Endothelial cell of umbilical vein (primary cell): Measurements from ENCODE around the gene FMO2. TPM values are rescaled to one million over a fixed set of nuclear protein-coding genes. Genes with fewer than 3 reads are reported as not detected.

Experiments used
- BruUV-seq: library from RNA; stranded (reverse); fragments of 400-500 nt; replicated peaks from 2 replicates; lab custom pipeline; 2021; lab: Mats Ljungman, UMichigan
- CTCF ChIA-PET: fragments of 300-600, 350-600 bp; sonication (Branson Sonifier 250); formaldehyde crosslinking; loops from one replicate; lab custom pipeline; 2021; ENCODE audit warnings: antibody characterized with exemption, inconsistent platforms; lab: Charles Lee
- POLR2A ChIA-PET: fragments of 300-600, 350-600 bp; sonication (Branson Sonifier 250); formaldehyde crosslinking; loops from one replicate; lab custom pipeline; 2021; ENCODE audit warnings: antibody characterized with exemption, inconsistent platforms; lab: Charles Lee
- DNase-seq: peaks from one replicate; pipeline ENCODE4 v3.0.0-alpha.2; 2011; ENCODE audit warnings: low read depth, low spot score
- FAIRE-seq: peaks from 2 replicates; lab custom pipeline; 2011; peaks lifted over from hg19 to GRCh38; lab: Jason Lieb, UNC
- H2AFZ ChIP-seq: 2 replicates; pipeline ENCODE4 v1.6.0; 2012; ENCODE audit warnings: low read depth, low read length, control low read depth, inconsistent platforms
- H3K27ac ChIP-seq: 2 replicates; pipeline ENCODE4 v1.5.1; 2011; ENCODE audit warnings: low read depth, mild to moderate bottlenecking, control low read depth, low read length, moderate library complexity; ENCODE audit not compliant: insufficient read depth
- H3K27me3 ChIP-seq, 2 experiments: 2 replicates each; pipeline versions ENCODE4 v1.6.0 to v1.6.1; 2011; ENCODE audit warnings: low read length in 2 of 2, mixed read lengths in 1 of 2; ENCODE audit not compliant: control insufficient read depth in 2 of 2, insufficient read depth in 2 of 2
- H3K36me3 ChIP-seq, 2 experiments: 2 replicates in 1 of 2; 3 replicates in 1 of 2; pipeline ENCODE4 v1.5.1; 2011; ENCODE audit warnings: low read length in 2 of 2, mild to moderate bottlenecking in 1 of 2, moderate library complexity in 1 of 2; ENCODE audit not compliant: control insufficient read depth in 2 of 2, insufficient read depth in 2 of 2; ENCODE audit errors: extremely low read depth in 1 of 2
- H3K4me1 ChIP-seq: 3 replicates; pipeline ENCODE4 v1.5.1; 2011; ENCODE audit warnings: mild to moderate bottlenecking, low read length; ENCODE audit not compliant: control insufficient read depth, insufficient read depth; ENCODE audit errors: extremely low read depth
- H3K4me2 ChIP-seq: 2 replicates; pipeline ENCODE4 v1.6.1; 2011; ENCODE audit warnings: low read length, control low read depth, mixed read lengths; ENCODE audit not compliant: insufficient read depth
- H3K4me3 ChIP-seq, 3 experiments: fragments of 200-600 bp in 1 of 3; sonication (generic), shearing (Covaris generic) in 1 of 3; replicated peaks in 1 of 3; 2 replicates each; pipeline ENCODE4 v1.5.1; 2011 to 2016; ENCODE audit warnings: control low read depth in 3 of 3, low read length in 3 of 3, mild to moderate bottlenecking in 2 of 3, inconsistent platforms in 1 of 3, low read depth in 1 of 3, moderate library complexity in 1 of 3; ENCODE audit not compliant: insufficient read depth in 1 of 3
- H3K79me2 ChIP-seq: 2 replicates; pipeline ENCODE4 v1.6.0; 2012; ENCODE audit warnings: low read length, inconsistent platforms; ENCODE audit not compliant: control insufficient read depth, insufficient read depth
- H3K9ac ChIP-seq: replicated peaks from 2 replicates; pipeline ENCODE3; 2011; ENCODE audit warnings: low read length, control low read depth; ENCODE audit not compliant: insufficient read depth; ENCODE audit errors: extremely low read depth
- H3K9me1 ChIP-seq: replicated peaks from 3 replicates; pipeline ENCODE4 v1.6.0; 2011; ENCODE audit warnings: mild to moderate bottlenecking, low read length; ENCODE audit not compliant: control insufficient read depth, insufficient read depth; ENCODE audit errors: extremely low read depth
- H3K9me3 ChIP-seq: replicated peaks from 2 replicates; pipeline ENCODE4 v1.5.1; 2012; ENCODE audit warnings: low read length, inconsistent platforms; ENCODE audit not compliant: control insufficient read depth, insufficient read depth
- H4K20me1 ChIP-seq: replicated peaks from 2 replicates; pipeline ENCODE3; 2011; ENCODE audit warnings: mild to moderate bottlenecking, low read length; ENCODE audit not compliant: control insufficient read depth, insufficient read depth; ENCODE audit errors: extremely low read depth
- EZH2 ChIP-seq: IDR thresholded peaks from 2 replicates; pipeline ENCODE4 v1.6.1; 2012; ENCODE audit warnings: borderline replicate concordance, low read depth, mild to moderate bottlenecking, moderate library complexity, low read length, inconsistent platforms; ENCODE audit not compliant: severe bottlenecking
- FOS ChIP-seq: IDR thresholded peaks from 2 replicates; pipeline ENCODE4 v1.6.1; 2011; ENCODE audit warnings: mild to moderate bottlenecking, low read length, moderate library complexity, borderline replicate concordance; ENCODE audit not compliant: insufficient read depth
- GATA2 ChIP-seq: IDR thresholded peaks from 2 replicates; pipeline ENCODE4 v1.7.0; 2011; ENCODE audit warnings: low read depth, mild to moderate bottlenecking, moderate library complexity, mixed read lengths, low read length; ENCODE audit not compliant: insufficient read length, insufficient read depth
- JUN ChIP-seq: IDR thresholded peaks from 2 replicates; pipeline ENCODE4 v1.6.1; 2011; ENCODE audit warnings: borderline replicate concordance, low read depth; ENCODE audit not compliant: insufficient read length, insufficient read depth
- MYC ChIP-seq: IDR thresholded peaks from one replicate; pipeline ENCODE4 v1.6.1; 2011; ENCODE audit warnings: mild to moderate bottlenecking, low read depth, low read length
- POLR2A ChIP-seq: IDR thresholded peaks from 2 replicates; pipeline ENCODE4 v1.6.1; 2012; ENCODE audit warnings: low read depth, mild to moderate bottlenecking, control low read depth, low read length
- POLR2AphosphoS5 ChIP-seq: IDR thresholded peaks from 2 replicates; pipeline ENCODE4 v1.6.1; 2012; ENCODE audit warnings: low read depth, mild to moderate bottlenecking, control low read depth, low read length, moderate library complexity; ENCODE audit not compliant: insufficient read depth
- dilution Hi-C: fragments of 300-500 bp; cut with MboI; formaldehyde crosslinking; loops from one replicate; pipeline ENCODE4 v1.15.0; 2019; ENCODE audit warnings: low sequenced_read_pairs; ENCODE audit not compliant: extremely low pct_ligation_motif_present
- intact Hi-C: fragments of 100-400 bp; cut with micrococcal nuclease; formaldehyde crosslinking; loops from one replicate; pipeline ENCODE4 v1.10.0; 2022
- polyA plus RNA-seq, 4 experiments: library from polyadenylated mRNA; depleted of rRNA in 3 of 4; stranded (reverse) in 3 of 4; unstranded in 1 of 4; fragments of >200 nt; gene quantifications; 2 replicates each; pipeline versions ENCODE4 v1.2.1 to v1.2.3, GENCODE V29; 2011 to 2012; ENCODE audit warnings: missing spikeins in 1 of 4
- total RNA-seq: library from RNA; stranded (reverse); gene quantifications from 2 replicates; pipeline ENCODE4 v1.2.3, GENCODE V29; 2021
- TF ChIP-seq, protein P1 (sequence below): IDR thresholded peaks from 2 replicates; pipeline ENCODE4 v1.6.1; 2011; ENCODE audit not compliant: insufficient read depth, insufficient read length
- TF ChIP-seq, protein P2 (sequence below), 2 donors: IDR thresholded peaks; 1 replicate in 1 of 2; 2 replicates in 1 of 2; pipeline ENCODE4 v1.5.1; 2011; ENCODE audit warnings: low read length in 2 of 2, mild to moderate bottlenecking in 2 of 2, moderate library complexity in 2 of 2, control low read depth in 1 of 2, inconsistent platforms in 1 of 2, low read depth in 1 of 2; ENCODE audit not compliant: insufficient read depth in 1 of 2; ENCODE audit errors: extremely low read depth in 1 of 2

Gene FMO2
- total and polyA plus RNA-seq, 2 donors (not counting 3 experiments of a cell fraction or from before 2014, with no cell fraction given), result not detected

DNA sequence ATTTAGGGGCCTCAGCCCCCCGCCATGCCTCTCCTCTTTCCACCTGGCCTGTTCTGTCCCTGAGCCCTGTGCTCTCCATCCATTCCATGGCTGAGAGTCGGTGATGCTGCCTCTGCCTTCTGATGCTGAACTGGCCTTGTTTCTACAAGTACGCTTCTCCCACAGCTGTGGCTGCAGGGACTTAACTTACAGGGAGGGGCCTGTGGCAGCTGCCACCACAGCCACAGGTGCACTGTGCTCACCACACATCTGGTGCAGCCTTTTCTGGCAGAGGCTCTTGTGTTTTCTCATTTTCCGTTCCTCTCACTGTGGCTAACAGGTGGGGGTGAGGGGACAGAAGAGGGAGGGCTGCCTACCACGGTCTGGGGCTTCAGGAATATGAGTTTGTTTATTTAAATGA is 67.4 kb downstream of the FMO2 start:
- Histone ChIP-seq H3K9me3 (no peaks in the 10 kb centered on the region), H3K27ac (no peak overlapping the region), H3K9me1 (no peaks in the 10 kb centered on the region), H3K4me3 (no peak overlapping the region), H3K79me2 (no peaks in the 10 kb centered on the region), H3K27me3 (peaks cover 8 to 12% of the 10 kb centered on the region in 2 experiments), H3K4me1 (no peaks in the 10 kb centered on the region), H3K9ac (no peak overlapping the region), H3K4me2 (no peak overlapping the region), H2AFZ (no peak overlapping the region), H4K20me1 (no peaks in the 10 kb centered on the region), H3K36me3 (no peaks in the 10 kb centered on the region)
- TF ChIP-seq JUN (no peak), FOS (no peak), GATA2 (no peak), EZH2 (no peak), MYC (no peak), POLR2A (no peak), POLR2AphosphoS5 (no peak)
- TF ChIP-seq, protein P1, sequence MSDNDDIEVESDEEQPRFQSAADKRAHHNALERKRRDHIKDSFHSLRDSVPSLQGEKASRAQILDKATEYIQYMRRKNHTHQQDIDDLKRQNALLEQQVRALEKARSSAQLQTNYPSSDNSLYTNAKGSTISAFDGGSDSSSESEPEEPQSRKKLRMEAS, result no peak
- TF ChIP-seq, protein P2, sequence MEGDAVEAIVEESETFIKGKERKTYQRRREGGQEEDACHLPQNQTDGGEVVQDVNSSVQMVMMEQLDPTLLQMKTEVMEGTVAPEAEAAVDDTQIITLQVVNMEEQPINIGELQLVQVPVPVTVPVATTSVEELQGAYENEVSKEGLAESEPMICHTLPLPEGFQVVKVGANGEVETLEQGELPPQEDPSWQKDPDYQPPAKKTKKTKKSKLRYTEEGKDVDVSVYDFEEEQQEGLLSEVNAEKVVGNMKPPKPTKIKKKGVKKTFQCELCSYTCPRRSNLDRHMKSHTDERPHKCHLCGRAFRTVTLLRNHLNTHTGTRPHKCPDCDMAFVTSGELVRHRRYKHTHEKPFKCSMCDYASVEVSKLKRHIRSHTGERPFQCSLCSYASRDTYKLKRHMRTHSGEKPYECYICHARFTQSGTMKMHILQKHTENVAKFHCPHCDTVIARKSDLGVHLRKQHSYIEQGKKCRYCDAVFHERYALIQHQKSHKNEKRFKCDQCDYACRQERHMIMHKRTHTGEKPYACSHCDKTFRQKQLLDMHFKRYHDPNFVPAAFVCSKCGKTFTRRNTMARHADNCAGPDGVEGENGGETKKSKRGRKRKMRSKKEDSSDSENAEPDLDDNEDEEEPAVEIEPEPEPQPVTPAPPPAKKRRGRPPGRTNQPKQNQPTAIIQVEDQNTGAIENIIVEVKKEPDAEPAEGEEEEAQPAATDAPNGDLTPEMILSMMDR (IDR thresholded peaks at IDR 0.05; ENCODE audit: extremely low read depth in 1 of 2, insufficient read depth in 1 of 2, low read depth in 1 of 2, low read length in 2 of 2), result no peak
- DNase-seq (no peak), FAIRE-seq (no peak)
- ChIA-PET CTCF (interaction anchor here (0.6 to 1.4 kb wide), 3 partner anchors 61 to 285 kb away, joined by 3 to 5 read pairs (median 4); partner anchors contain the start of gene FMO4), POLR2A (no interaction called here)
- dilution Hi-C loops, result no loop called here
- no TSS peak for BruUV-seq
- intact Hi-C loops, result no loop called here
